Stimulated activated CD4-positive, alpha-beta T cell treated with anti-CD3 and anti-CD28 coated beads, Interleukin-1b, Interleukin-23, amount 100 ng/mL, for 1 hour (primary cell): ENCODE results near the gene PAPPA.

Experiments used
- DNase-seq, 2 donors: peaks; one replicate each; pipeline ENCODE4 v3.0.0-alpha.2; 2020; ENCODE audit warnings: low read depth in 2 of 2

Gene PAPPA

DNA sequence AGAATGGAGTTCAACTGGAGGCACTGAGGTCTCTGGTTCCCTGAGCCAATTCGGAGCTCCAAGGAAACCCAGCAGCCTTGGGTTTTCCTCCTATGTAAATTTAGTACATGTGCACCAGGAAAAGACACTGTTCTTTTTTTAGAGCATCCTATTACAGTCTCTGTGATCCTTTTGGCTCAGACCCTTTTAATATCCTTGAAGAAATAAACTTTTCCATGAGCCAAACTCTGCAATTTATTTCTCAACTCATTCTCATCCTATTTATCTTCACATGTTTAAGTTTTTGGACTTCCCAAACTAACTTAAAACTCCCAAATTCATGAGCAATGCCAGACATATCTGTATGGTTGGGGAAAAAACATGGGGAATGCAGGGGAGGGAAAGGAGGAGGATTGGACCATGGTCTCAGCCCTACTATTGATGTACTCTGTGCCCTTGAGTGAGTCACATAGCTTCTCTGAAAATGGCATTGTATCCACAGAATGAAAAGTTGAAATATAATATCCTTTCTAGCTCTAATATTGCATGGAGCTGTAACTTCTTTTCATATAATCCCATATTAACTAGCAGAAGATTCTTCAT is 76.6 kb downstream of the PAPPA start:
- DNase-seq, result no peak

DNA sequence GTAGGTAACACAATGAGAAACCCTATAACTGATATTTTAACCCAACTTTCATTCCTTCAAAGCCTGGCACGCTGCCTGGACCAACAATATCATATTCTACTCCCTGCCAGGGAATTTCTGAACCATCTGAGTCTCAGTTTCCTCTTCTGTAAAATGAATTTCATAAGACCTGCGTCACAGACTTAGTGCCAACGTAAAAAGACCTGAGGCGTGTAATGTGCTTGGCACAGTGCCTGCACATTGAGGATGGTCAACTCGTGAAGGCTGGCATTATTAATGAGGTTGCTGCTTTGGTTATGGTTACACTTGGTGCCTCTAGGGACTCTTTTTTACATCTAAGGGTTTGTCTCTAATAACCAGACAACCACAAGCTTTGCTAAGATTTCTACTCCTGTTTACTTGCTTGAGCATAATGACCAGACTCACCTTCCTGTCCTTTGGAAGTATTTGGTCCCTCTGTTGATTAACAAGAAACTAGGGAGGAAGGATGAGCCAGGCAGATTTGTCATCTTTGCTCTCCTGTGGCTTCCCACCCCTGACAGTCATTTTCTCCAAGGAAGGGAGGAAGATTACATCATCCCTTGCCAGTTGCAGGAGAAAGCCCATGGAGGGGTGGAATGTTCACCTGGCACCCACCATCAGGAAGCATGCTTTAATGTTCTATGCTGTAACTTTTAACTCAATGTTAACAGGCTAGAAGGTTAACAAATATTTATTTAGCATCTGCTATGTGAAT is 79.0 kb downstream of the PAPPA start:
- DNase-seq, result no peak

DNA sequence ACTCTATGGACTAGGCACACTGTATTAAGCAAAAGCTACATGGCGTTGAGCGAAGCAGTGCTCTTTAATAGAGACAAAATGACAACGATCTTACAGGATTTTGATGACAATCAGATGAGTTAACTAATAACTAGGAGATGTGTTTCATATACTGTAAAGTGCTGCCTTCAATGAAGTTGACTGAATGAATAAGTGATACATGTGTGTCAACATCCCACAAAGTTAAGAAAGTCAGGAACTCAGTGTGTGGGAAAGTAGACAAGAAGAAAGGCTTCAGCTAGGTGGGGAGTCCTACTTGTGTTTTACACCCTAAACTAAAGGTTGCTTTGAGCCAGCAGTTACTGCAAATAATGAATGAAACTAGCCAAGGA is 79.6 kb downstream of the PAPPA start:
- DNase-seq, result no peak

DNA sequence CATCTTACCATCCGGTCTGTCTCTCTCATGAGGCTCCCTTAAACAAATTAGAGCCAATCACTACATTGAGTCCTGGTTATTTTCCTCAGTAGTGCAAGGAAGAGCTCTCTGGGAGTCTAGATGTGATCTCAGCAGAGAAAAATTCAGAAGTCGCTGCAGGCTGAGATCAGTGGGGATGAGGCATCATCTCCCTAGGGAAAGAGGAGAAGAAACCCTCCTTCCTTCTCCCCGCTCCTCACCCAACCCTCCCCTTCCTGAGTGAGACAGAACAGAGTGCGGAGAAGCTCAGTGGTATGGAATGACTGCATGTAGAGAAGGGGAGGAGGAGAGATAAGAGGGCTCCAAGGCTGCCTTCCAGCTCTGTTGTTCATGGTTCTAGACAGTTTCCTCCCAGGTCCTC is 80.5 kb downstream of the PAPPA start:
- no peak for DNase-seq

DNA sequence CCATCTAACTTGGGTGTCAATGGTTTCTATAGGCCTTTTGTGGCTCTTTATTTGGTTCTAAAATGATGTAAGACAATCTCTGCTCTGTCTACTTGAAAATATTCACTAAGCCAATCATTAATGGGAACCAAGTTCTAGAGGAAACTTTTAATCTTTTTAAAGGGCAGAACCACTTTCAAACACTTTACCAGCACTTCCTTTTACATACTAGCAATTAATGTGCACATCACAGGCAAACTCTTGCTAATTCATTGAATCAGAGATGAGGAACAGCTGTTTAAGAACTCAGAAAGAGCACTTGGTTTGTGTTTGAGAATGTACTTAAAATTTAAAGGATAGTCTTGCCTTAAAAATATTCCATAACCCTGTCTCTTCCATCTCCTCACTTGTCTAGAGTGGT is 83.4 kb downstream of the PAPPA start:
- DNase-seq, result no peak

DNA sequence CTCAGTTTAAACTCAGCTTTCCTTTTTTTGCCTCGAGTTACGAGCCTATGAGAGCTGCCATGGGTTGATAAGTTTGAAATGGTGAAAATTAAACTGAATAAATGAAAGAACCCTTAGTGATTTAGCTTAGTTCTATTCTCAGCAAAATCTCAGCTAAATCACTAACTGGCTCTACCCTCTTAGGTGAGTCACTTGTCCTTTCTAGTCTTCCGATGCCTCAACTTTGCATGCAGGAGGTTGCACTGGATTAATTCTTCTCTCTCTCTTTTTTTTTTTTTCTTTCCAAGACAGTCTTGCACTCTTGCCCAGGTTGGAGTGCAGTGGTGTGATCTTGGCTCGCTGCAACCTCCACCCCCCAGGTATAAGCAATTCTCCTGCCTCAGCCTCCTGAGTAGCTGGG is 83.9 kb downstream of the PAPPA start:
- DNase-seq, result no peak

DNA sequence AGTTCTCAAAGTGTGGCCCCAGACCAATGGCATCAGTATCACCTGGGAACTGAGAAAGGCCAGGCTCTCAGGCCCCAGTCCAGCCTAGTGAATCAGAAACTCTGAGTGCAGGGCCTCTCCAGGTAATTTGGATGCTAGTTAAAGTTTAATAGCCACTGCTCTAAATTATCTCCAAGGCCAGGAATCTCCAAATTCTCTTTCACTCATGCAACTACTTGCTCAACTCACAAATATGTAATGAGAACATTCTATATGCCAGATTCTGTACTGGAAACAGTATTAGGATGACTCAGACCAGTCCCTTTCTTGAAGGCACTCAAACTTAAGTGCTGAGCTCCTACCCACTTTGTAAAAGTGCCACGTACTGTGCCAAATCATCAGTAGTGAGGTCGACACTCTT is 84.6 kb downstream of the PAPPA start:
- DNase-seq, result no peak

DNA sequence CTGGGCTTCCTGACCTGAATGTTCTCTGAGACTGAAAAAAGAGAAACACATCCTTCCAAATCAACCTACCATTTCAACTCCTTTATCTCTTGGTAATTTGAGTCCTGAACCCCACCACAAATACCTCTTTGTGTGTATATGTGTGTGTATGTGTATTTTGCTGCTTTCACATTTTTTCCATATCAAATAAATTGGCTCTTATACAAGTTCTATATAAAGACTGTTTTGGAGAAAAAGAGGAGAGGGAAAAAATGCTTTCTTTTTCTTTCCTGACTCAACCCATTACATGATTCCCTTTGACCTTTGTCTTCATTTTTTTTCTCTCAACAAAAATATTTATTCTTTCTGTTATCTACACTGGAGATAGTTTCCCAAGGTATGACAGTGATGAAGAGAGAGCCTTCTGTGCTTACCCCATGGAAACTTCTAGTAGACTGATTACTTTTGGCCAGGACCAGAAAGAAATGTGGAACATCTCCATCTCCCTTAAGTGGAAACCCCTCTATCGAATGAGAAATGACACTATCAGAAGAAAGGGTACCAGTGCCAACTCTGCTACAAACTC is 85.3 kb downstream of the PAPPA start:
- DNase-seq, result no peak

DNA sequence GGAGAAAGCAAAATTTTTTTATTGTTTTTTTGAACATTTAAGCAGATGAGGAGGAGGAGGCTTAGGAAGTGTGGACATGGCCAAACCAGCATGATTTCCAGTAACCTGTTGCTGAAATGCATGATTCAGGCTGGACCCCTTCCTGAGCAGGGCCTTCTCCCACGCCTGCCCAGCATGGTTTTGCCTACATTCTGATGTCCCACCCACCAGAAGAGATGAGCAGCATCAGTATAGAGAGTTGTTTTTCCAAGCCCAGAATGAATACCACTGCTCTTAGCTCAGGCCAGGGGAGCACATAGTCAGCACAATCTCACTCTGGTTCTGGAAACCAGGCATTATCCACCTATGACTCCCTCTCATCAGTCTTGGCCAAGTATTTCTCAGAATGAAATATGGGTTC is 90.1 kb downstream of the PAPPA start:
- DNase-seq, result no peak

DNA sequence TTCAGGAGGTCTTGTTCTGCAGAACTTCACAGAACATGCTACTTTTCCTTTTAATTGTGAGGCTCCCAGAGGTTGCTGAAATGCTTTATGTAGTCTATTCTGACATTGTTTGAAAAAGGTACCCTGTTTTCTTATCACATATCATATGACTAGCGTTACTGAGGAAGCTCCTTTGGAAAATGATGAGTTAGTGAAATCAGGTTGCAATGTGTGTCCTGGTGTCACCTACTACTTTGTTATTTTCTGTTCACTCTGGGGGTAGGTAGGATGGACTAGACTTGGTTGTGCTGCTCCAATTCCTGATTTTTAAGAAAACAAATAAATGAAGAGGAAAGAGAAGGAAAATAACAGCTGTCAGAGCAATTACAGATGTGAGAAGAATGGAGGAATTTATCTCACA is 93.7 kb downstream of the PAPPA start:
- DNase-seq, result no peak

DNA sequence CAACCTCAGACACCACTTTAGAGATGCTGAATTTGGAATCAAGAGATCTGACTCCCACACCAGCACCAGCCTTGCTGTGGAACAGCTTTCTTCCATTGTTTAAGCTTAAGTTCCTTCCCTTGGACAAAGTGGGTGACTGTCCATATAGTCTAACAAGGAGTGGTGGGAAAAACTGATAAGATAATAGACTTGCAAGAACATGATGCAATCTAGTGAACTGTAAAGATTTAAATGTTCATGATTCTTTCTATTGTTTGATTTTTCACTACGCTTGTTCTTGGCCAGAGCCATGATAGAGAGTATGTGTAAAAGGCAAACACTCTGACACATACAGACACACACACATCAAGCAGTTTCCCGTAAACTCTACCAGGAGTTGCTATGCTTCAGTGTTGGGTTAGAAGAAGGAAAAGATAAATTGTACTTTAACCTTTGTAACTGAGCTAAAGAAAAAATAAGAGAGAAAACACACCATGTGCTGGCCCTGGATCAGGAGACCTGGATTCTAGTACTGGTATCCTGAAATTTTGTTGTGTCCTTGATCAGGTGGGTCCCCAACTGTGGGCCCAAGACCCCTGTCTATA is 94.3 kb downstream of the PAPPA start:
- no peak for DNase-seq

DNA sequence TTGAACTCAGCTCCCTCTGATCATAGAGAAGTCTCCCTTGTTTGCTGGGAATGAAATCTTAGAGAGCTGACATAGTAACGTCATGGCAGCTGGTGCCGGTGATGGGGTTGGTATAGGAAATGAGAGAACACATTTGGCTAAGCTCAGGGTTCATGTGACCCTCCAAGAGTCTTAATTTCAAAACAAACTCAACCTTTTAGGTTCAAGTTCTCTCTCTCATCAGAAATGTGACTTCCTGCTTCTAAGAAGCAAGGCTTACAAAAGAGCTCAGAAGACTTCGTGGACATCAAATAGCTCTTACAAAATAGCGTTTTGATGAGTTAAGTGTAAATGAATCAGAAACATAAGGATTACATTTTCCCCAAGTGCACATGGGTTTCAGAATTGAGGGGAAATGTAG is 97.3 kb downstream of the PAPPA start:
- no peak for DNase-seq

DNA sequence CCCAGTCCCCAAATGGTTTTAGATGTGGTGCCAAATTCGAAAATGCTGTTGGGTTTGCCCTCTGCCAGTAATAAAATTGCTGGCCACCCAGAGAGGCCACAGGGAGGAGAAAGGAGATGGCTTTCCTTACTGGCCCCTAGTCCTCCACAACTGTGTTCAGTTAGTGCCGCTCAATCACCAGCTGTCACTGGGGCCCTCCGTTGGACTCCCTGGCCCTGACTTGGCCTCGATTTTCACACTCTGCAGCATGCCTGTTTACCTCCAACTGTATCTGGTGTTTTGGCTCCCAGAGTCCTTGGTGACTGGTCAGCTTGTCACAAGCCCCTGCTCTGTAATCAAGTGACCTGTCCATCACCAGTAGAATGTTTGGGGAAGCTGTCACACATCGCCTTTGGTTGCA is 97.8 kb downstream of the PAPPA start:
- DNase-seq, result no peak

DNA sequence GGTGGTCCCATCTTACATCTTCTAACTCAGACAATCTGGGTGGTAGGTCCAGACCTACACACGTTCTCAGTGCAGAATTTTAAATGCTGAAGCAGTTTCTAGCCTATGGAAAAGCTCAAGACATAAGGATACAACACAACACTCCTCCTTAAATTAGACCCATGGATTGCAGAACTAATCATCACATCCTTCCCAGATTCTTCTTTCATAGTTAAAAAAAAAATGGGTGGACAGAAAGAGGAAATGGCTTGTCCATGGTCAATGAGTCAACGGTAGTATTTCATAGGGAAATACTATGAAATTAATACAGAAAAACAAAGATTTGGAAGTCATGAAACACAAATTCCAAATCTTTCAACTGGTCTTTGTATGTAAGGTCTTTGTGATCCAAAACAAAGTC is 106.9 kb downstream of the PAPPA start:
- DNase-seq, result no peak

DNA sequence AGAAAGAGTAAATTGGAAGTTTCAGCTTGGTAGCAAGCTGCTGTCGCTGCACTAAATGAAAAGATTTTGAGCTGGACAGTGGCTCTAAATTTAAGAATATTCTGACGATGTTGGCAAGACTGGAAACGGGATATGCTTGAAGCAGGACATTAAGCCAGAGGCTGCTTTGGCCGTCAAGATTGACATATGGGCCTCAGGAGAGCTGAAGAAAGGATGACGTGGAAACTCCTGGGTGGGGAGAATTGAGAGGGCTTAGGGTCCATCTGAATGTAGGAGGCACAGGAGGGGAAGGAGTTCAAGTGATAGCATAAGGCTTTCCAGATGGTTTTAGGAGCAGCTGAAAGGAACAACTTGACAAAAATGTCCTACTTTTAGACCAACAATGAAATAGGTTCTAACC is 108.9 kb downstream of the PAPPA start:
- DNase-seq, result no peak

DNA sequence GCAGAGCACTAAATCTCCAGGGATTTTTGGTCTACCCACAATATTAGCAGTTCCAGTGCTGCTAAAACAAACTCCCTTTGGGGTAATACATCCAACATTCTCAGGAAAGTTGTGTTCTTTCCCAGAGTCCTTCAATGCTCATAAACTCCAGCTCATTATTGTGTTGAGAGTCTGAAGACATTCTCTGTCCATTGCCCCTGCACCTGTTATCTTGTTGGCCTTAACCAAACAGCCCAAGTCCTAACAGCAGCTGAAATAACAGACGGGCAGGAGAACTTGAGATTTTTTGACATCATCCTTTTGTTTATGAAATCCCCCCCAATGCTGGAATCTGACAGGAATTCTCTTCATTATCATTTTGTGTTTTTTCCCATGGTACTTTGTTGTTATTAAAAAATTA is 110.8 kb downstream of the PAPPA start:
- no peak for DNase-seq

DNA sequence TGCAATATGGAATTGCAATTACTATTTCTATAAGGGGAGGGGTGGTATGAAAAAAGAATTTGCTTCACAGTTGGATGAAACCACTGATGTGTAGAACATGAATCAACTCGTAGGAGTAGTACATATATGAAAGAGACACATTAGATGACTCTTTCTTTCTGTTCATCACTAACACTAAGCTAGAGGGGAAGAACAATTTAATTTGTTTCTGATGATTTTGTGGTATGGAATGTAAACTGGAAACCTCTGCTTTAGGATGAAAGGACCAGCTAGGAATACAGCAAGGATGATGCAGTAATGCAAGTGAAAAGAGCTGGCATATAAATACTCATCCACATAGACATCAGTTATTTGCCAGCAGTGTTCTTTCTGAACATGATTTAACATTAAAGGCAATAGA is 113.4 kb downstream of the PAPPA start:
- no peak for DNase-seq

DNA sequence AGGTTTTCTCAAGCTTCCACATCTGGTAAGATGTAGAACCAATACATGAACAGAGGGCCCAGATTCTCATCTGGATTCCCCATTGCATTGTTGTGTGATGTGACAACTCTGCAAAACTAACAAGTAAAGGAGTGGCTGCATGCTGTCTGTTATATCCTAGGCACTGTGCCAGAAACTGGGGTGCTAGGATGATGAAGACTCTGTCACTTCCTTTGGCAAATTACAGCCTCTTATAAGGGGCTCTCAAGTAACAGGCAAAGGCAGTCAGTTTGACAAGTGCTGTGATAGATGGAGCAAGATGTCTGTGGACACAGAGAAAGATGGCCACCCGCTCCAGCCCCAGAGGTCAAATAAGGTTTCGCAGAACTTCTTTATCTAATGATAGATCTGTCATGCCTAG is 115.7 kb downstream of the PAPPA start:
- no peak for DNase-seq

DNA sequence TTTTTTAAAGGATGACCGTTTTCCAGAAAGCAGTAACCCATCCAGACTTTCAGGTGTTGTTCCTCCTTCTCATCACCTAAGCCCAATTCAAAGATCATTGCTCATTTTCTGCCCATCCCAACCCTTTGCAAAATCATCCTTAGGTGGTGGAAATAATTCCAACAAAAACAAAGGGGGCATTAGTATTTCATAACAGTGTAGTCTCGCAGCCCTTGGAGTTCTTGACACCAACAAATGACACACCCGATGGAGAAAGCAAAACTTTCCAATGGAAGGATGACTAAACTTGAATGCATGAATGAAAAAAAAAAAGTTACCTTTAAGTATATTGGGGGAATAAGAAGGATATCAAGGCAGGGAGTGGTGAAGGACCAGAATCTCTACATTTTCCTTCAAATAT is 117.0 kb downstream of the PAPPA start:
- DNase-seq, result no peak

DNA sequence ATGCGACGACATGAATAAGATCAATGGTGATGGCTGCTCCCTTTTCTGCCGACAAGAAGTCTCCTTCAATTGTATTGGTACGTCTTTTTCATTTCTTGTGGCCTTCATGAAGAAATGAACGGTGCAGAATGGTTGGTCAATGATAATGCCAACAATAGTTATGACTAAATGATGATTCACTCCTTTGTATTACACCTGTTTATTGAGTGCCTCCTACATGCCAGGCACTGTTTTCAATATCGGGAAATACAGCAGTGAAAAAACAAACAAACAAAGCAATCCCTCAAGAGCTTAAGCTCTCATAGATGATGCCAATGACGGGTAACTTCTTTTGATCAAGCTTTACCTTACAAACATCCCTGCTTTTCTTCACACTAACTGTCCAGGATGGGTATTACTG is 117.7 kb downstream of the PAPPA start:
- no peak for DNase-seq

DNA sequence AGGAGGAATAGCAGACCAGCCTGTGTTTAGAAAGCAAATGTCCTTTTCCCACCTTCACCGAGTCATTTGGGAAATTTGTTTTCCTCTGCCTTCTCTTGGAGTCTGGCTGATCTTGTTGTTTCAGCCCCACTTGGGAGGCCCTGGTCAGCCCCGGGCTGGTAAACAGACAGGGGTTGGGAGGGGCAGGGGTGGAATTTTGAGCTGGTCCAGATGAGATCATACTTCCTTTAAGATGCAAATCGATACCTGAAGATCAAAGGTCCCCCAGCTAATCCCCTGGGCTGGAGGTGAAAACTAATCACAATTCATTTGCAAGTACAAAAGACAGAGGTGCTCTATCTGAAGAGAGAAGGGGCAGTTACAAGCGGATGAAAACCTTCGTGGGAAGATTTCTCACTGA is 118.4 kb downstream of the PAPPA start:
- no peak for DNase-seq

DNA sequence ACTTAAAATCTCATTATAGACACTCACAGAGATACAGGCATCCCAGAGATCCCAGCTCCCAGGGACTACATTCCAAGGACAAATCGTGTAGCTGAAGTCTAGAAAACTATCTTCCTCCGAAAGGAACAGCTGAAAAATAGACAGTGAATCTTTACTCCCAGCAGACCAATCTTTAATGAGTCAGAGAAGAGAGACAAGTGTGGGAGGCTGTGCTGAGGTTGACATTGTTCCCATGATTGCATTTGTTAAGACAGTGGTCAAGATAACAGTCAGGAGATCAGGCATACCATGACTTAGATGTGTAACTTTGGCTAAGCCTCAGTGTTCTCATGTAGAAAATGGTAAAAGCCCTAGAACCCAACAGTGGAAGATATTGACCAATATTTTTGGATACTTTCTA is 120.7 kb downstream of the PAPPA start:
- DNase-seq, result no peak

DNA sequence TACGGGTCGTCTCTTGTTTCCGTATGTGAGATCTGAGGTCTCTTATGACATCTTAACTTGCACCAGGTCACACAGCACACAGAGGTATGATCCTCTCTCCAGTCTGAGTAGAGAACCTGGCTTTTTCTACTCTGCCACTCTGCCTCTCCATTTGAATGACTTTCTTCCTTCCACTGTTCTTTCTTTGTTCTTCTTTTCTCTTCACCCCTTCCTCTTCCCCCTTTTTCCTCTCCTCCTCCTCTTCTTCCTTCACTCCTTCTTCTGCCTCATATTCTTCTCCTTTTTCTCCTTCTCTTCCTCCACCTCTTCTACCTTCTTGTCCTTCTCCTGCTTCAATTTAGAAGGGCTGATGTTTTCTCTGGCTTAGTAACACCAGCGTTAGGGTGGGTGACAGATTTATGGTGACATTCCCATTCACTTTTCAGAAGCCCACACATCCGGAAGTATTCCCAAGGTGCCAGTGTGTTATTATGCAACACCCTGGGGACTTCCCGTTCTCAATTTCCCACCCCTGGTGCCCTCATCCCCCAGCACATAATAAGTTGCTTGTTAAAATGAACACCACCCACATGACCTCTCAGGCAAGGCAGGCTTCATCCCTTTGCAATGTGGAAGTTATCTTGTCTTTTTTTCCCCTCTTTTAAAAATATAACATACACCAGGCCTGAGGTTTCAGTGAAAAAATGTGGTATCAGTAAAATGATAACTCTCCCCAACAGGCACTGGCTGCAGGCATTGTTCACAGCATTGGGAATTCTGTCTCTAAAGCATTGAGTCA is 122.0 kb downstream of the PAPPA start:
- DNase-seq, result no peak
